ENCODE data around the gene SRSF12.

The SRSF12 gene

GRCh38 chr6:89117211-89118108, at the start of gene SRSF12:
Gene SRSF12, minus strand, starts transcription at chr6:89118071. Its CDS starts 184 bp downstream, at chr6:89117887.
- DNase-seq = peak; percentile 73

- DNase-seq = no peak
Measured at GRCh38 chr6:89162047-89162371, 44.1 kb upstream of the SRSF12 start.

GRCh38 chr6:89161326-89162046, 43.6 kb upstream of the SRSF12 start:
- DNase-seq = no peak

GRCh38 chr6:89160331-89161092, 42.6 kb upstream of the SRSF12 start:
- no peak for DNase-seq

- DNase-seq = no peak
Measured at GRCh38 chr6:89154131-89154530, 36.3 kb upstream of the SRSF12 start.

GRCh38 chr6:89148016-89148750, 30.3 kb upstream of the SRSF12 start:
- DNase-seq = peak; percentile 71

- DNase-seq = no peak
Measured at GRCh38 chr6:89146718-89147700, 29.1 kb upstream of the SRSF12 start.

- DNase-seq = peak; percentile 86
Measured at GRCh38 chr6:89145956-89146717, 28.3 kb upstream of the SRSF12 start, which contains the start of gene PM20D2. Gene PM20D2, plus strand, starts transcription at chr6:89146055. Its CDS starts 90 bp downstream, at chr6:89146145.

- no peak for DNase-seq
Measured at GRCh38 chr6:89145091-89145955, 27.5 kb upstream of the SRSF12 start.

- DNase-seq = no peak
Measured at GRCh38 chr6:89144354-89144906, 26.6 kb upstream of the SRSF12 start.

GRCh38 chr6:89140347-89141156, 22.7 kb upstream of the SRSF12 start:
- DNase-seq = no peak

- DNase-seq = no peak
Measured at GRCh38 chr6:89139509-89140346, 21.9 kb upstream of the SRSF12 start.

- no peak for DNase-seq
Measured at GRCh38 chr6:89138173-89138572, 20.3 kb upstream of the SRSF12 start.

- DNase-seq = no peak
Measured at GRCh38 chr6:89134723-89135122, 16.9 kb upstream of the SRSF12 start.

GRCh38 chr6:89133981-89134380, 16.1 kb upstream of the SRSF12 start:
- no peak for DNase-seq

GRCh38 chr6:89132057-89132456, 14.2 kb upstream of the SRSF12 start:
- no peak for DNase-seq

GRCh38 chr6:89131599-89131998, 13.7 kb upstream of the SRSF12 start:
- no peak for DNase-seq

All from activated effector memory CD4-positive, alpha-beta T cell treated with anti-CD3 and anti-CD28 coated beads, Interleukin-2, amount 50 U/mL, for 16 hours (primary cell).